Calu3 (cell line): ENCODE data around the gene CD36. TPM values are rescaled to one million over a fixed set of nuclear protein-coding genes. Genes with fewer than 3 reads are reported as not detected.

ENCODE experiments used
- BruUV-seq: library from RNA; stranded (reverse); fragments of 400-500 nt; replicated peaks from 2 replicates; lab custom pipeline; 2021; lab: Mats Ljungman, UMichigan
- CTCF ChIA-PET: fragments of 300-600 bp; sonication (Branson Sonifier 250); formaldehyde crosslinking; loops from one replicate; lab custom pipeline; 2022; ENCODE audit warnings: antibody characterized with exemption; lab: Charles Lee
- DNase-seq: peaks from one replicate; pipeline ENCODE4 v3.0.0; 2022
- H3K27ac Mint-ChIP-seq: one replicate; pipeline ENCODE4 v1.8.0; 2022; ENCODE audit warnings: mixed read lengths; ENCODE audit not compliant: unreplicated experiment
- H3K27me3 Mint-ChIP-seq: one replicate; pipeline ENCODE4 v1.8.0; 2022; ENCODE audit warnings: mixed read lengths; ENCODE audit not compliant: unreplicated experiment
- H3K36me3 Mint-ChIP-seq: one replicate; pipeline ENCODE4 v1.8.0; 2022; ENCODE audit warnings: mild to moderate bottlenecking, moderate library complexity, mixed read lengths; ENCODE audit not compliant: insufficient read depth, unreplicated experiment
- H3K4me1 Mint-ChIP-seq: one replicate; pipeline ENCODE4 v1.8.0; 2022; ENCODE audit warnings: mild to moderate bottlenecking, low read depth, mixed read lengths; ENCODE audit not compliant: unreplicated experiment
- H3K4me3 Mint-ChIP-seq: one replicate; pipeline ENCODE4 v1.8.0; 2022; ENCODE audit warnings: mild to moderate bottlenecking, low read depth, moderate library complexity, mixed read lengths; ENCODE audit not compliant: unreplicated experiment
- H3K9me3 Mint-ChIP-seq: one replicate; pipeline ENCODE4 v1.8.0; 2022; ENCODE audit warnings: low read depth, mixed read lengths; ENCODE audit not compliant: unreplicated experiment
- CTCF ChIP-seq: fragments of 200-600 bp; IDR thresholded peaks from one replicate; pipeline ENCODE4 v1.8.0; 2022; ENCODE audit warnings: antibody characterized with exemption; ENCODE audit not compliant: unreplicated experiment
- intact Hi-C: fragments of 100-400 bp; cut with micrococcal nuclease; formaldehyde crosslinking; loops from one replicate; pipeline ENCODE4 v1.10.0; 2022; ENCODE audit not compliant: unreplicated experiment
- total RNA-seq: library from RNA; stranded (reverse); gene quantifications from 2 replicates; pipeline ENCODE4 v1.2.3, GENCODE V29; 2022

The CD36 gene
- total RNA-seq, 1 experiment from 2014 or later: not detected

- TF ChIP-seq CTCF: no peak
- H3K27ac Mint-ChIP-seq: no peak overlapping the region
- no peaks in the 10 kb centered on the region for H3K36me3 Mint-ChIP-seq
- no TSS peak for BruUV-seq
- H3K4me3 Mint-ChIP-seq: no peak overlapping the region
- intact Hi-C loops: no loop called here
- H3K27me3 Mint-ChIP-seq: no peaks in the 10 kb centered on the region
- H3K9me3 Mint-ChIP-seq: no peaks in the 10 kb centered on the region
- H3K4me1 Mint-ChIP-seq: peaks cover 1% of the 10 kb centered on the region
- CTCF ChIA-PET: no interaction called here
- DNase-seq: no peak
These were observed 13.0 kb downstream of the CD36 start for GRCh38 chr7:80651471-80651870.

- H3K9me3 Mint-ChIP-seq: no peaks in the 10 kb centered on the region
- intact Hi-C loops: no loop called here
- no peak for TF ChIP-seq CTCF
- no peak overlapping the region for H3K4me3 Mint-ChIP-seq
- H3K27ac Mint-ChIP-seq: no peak overlapping the region
- H3K27me3 Mint-ChIP-seq: no peaks in the 10 kb centered on the region
- no peaks in the 10 kb centered on the region for H3K36me3 Mint-ChIP-seq
- no TSS peak for BruUV-seq
- CTCF ChIA-PET: no interaction called here
- no peak for DNase-seq
- H3K4me1 Mint-ChIP-seq: no peaks in the 10 kb centered on the region
These were observed 14.8 kb downstream of the CD36 start for GRCh38 chr7:80653244-80653643.

GRCh38 chr7:80654887-80655340, 16.5 kb downstream of the CD36 start:
- no peak overlapping the region for H3K4me3 Mint-ChIP-seq
- H3K4me1 Mint-ChIP-seq: no peaks in the 10 kb centered on the region
- no peak for DNase-seq
- no peak for TF ChIP-seq CTCF
- H3K36me3 Mint-ChIP-seq: no peaks in the 10 kb centered on the region
- H3K27ac Mint-ChIP-seq: no peak overlapping the region
- no peaks in the 10 kb centered on the region for H3K9me3 Mint-ChIP-seq
- intact Hi-C loops: no loop called here
- no TSS peak for BruUV-seq
- no peaks in the 10 kb centered on the region for H3K27me3 Mint-ChIP-seq
- CTCF ChIA-PET: no interaction called here

- no peak overlapping the region for H3K4me3 Mint-ChIP-seq
- H3K4me1 Mint-ChIP-seq: no peaks in the 10 kb centered on the region
- H3K27me3 Mint-ChIP-seq: no peaks in the 10 kb centered on the region
- BruUV-seq: no TSS peak
- H3K9me3 Mint-ChIP-seq: no peaks in the 10 kb centered on the region
- intact Hi-C loops: no loop called here
- H3K36me3 Mint-ChIP-seq: no peaks in the 10 kb centered on the region
- TF ChIP-seq CTCF: no peak
- CTCF ChIA-PET: interaction anchor here (0.7 kb wide), 1 partner anchor 62 kb away, joined by 4 read pairs; no protein-coding TSS in a partner anchor
- no peak overlapping the region for H3K27ac Mint-ChIP-seq
- no peak for DNase-seq
These were observed 17.6 kb downstream of the CD36 start for GRCh38 chr7:80656029-80656428.
